HG03432 (cell line): Measurements from ENCODE around the gene HORMAD2.
"Not testable (repeated sequence)": the region's sequence is repeated elsewhere in the genome, so short reads cannot be mapped to it uniquely, and the experiment has no call there.

Experiments
- ATAC-seq: cut with Tn5 transposase; IDR thresholded peaks from one replicate; pipeline ENCODE4 v1.9.1; 2021; ENCODE audit warnings: mild to moderate bottlenecking, moderate library complexity; ENCODE audit not compliant: unreplicated experiment

The HORMAD2 gene

DNA sequence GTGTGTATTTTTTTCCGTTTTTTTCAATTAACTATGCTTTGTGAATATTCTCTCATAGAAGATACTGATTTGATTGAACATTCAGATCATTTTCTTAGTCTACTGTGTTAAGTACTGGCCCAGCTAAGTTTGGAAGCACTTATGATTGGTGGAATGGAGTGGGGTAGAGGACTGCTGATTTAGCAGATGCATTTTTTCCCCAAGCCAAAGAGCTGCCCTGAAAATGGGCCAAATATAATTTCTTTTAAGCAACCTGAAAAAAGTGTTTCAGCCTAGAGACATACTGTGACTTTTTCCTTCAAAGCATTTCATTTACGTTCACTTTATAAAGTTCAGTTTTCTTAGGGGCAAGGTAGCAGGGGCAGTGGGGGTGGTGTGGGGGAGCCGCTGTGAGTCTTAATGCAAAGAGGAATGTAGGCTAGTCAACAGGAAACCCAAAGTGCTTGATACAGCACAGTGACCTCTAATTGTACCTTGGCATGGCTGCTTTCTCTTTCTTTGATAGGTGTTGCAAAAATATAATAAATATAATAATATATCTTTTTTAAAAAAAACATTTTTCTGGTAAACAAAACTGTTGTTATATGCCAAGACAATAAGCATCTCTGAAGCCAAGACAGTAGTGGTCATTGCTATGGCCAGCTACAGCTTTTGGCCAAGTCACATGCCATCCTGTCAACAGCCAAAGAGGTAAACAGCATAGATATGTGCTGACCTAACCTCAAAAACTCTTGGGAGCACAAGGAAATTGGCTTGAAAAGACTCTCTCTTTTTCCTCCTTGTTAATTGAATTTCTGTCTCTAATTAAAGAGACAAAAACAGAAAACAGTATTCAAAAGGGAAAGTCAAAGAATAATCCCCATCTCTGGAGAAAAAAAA is 107.5 kb downstream of the HORMAD2 start:
- no peak for ATAC-seq

GRCh38 chr22:30188911-30189310 is 108.6 kb downstream of the HORMAD2 start:
- ATAC-seq = no peak

GRCh38 chr22:30190574-30190973 is 110.3 kb downstream of the HORMAD2 start:
- ATAC-seq = no peak

GRCh38 chr22:30191040-30191701 is 110.9 kb downstream of the HORMAD2 start:
- ATAC-seq = no peak

DNA sequence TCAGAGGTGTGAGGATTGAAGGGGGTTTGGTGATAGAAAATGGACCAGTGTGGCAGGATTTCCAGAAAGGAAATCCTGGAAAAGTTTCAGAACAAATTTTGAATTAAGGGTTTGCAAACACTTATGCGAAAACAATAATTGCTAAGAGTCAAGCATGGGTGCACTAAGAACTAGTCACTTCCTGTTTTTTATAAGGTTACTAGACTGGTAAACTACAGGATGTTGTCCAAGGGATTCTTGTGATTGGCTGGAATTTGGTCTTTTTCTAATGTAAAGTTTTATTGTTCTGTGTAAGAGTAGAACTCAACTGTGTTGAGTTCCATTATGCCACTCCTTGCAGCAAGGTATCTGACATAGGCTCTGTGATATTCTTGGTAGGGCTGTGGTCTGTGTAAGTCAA is 112.2 kb downstream of the HORMAD2 start:
- no peak for ATAC-seq

DNA sequence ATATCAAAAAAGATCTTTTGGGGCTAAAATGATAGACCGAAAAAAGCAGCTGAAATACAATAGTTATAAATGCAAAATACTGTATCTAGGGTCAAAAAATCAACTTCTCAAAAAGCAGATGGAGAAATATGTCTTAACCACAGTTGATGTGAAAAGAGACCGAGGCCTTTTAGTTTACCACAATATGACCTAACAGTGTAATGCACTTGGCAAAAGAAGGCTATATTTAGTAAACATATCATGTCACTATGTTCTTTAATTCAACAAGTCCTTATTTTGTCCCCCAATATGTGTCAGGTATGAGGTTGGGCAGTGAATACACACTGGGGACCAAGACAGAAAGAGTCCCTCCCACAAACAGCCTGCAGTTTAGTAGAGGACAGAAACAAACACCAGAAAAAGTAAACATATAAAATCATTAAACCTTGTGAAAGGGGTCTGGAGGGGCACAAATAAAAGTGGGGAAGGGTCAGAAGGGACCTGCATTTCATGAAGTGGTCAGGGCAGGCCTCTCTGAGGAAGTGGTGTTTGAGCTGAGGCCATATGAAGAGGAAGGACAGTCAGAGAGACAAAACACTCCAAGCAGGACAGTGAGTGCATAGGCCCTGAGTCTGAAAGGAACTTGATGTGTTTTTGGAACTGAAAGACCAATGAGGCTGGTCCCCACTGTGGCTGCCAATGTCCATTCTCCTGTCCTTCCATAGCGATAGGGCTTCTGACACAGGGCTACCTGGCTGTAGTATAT is 112.9 kb downstream of the HORMAD2 start:
- ATAC-seq = no peak

DNA sequence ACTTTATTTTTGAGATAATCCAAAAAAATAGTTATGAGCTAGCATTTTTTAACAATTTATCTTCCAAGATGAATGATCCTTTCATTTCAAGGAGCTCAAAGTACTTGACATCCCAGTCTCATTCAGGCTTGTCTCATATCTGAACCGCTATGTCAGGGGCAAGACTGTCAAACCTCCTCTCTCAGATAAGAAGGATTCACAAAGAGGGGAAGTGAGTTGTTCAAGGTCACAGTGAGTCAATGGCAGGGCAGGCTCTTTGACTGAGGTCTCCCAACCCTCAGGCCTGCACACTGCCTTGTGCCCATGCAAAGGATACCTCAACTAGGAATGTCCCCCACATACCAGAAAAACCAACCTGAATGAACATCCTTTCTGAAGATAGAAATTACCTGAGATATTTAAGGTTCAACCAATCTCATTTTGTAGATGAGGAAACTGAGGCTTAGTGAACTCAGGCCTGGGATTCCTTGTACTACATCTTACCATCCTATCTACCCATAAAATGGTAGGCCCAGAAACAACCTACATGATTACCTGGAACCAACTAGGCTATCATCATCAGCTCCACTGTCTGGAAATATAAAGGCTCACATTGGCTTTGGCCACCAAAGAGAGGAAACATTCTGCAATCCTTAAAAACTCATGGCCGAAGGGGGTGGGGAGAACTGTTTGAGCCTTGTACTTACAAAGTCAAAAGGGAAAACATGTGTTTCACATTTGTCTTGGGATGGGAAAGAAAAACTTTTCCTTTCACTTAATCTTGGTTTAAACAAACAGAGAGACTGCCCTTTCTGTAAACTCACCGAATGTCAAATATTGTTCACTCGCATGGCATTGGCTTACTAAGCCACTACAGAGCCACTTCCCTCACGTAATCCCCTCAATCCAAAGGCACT is 115.2 kb downstream of the HORMAD2 start:
- no peak for ATAC-seq

DNA sequence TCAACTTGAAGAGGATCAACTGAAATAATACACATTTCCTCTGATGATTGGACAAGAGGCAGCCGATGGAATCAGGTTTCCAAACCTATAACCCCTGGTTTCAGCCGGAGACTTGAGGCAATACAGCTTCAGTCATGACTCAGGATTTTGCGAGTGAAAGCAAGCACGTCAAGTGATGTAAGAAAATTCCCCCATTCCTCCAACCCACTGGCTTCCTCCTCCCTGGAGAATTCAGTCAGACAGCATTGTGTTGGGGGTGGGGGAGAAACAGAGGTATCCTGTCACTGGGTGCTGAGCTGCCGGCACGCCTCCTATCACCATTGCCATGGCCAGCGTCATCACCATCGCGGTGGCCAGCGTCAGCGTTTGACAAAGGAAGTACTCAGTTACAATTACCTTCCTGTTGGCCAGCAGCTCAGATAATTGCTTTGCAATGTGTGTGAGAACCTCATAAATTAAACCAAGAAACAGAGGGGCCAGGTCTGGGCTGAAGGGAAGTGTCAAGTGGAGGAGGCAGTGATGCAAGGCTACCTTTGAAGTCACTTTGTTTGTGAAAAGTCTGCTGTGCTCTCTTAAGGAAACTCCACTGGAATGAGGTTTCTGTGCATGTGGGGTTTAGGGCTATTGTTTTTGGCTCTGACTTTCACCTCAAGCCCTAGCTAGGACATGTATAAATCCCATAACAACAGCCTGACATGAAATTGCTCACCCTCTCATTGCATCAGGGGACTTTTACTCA is 116.0 kb downstream of the HORMAD2 start:
- peak; percentile 65 for ATAC-seq

- no peak for ATAC-seq
These were observed 116.6 kb downstream of the HORMAD2 start for GRCh38 chr22:30196880-30197336.

DNA sequence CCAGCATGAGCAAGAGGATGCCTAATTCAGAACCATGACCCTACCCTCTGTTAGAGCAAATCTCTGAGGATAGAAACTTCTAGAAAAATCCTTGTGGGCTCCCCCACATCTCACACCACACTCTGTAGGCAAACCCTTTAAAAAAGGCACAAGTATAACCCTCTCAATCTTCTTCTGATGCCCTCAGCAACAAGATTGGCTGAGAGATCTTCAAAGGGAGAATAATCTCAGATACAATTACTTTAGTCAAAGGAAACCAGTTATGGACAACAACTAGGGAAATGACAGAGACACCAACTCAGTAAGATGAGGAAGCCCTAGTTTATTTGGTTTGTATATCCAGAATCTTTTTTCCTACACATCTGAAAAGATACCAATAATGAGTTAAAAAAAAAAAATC is 117.1 kb downstream of the HORMAD2 start:
- no peak for ATAC-seq

- no peak for ATAC-seq
These were observed 118.0 kb downstream of the HORMAD2 start for GRCh38 chr22:30198152-30198825.

DNA sequence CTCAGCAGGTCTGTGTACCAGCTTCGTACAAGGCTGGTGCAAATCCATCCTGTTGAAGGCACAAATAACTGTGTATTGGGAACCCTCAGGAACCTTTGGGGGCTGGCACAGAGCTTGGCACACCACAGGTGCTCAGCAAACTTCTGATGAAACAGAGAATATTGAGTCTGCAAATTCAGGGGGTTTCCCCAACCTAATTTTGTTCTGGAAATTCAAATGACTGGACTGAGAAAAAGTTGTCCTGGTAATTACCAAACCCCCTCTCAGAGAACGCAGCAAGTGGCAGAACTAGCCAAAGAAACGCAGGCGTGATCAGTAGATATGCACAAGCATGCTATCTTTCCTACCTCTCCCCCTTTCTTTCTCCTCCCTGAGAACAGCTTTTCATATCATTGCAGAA is 118.7 kb downstream of the HORMAD2 start:
- ATAC-seq = no peak

DNA sequence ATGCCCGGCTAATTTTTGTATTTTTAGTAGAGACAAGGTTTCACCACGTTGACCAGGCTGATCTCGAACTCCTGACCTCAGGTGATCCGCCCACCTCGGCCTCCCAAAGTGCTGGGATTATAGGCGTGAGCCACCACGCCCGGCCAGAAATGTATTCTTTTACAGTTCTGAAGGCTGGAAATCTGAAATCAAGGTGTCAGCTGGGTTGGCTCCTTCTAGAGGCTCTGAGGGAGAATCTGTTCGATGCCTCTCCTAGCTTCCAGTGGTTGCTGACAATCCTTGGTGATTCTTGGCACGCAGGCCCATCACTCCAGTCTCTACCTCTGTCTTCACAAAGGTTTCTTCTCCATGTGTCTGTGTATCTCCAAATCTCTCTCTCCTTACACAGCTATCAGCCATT is 120.6 kb downstream of the HORMAD2 start:
- not testable (repeated sequence) for ATAC-seq

- no peak for ATAC-seq
These were observed 121.7 kb downstream of the HORMAD2 start for GRCh38 chr22:30201945-30202344.

DNA sequence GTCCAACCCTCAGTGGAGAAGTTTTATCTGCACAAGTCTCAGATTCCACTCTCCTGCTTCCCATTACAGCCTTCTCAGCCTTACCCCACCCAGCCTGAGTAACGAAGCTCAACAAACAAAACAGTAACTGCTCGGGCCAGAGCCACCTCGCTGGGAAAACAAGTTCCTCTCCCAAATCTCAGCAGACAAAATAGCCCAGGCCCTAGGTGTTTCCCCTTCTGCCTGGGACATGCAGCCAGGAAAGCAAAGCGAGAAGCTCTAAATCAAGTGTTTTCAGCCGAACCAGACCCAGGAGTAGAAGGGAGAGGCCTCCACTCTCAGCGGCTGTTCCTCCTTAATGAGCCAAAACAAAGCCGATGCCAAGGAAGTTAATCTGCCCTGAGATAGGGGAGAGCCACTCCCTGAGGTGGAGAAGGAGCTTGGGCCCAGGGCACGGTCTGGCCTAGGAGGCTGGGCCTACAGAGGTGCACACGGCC is 122.3 kb downstream of the HORMAD2 start:
- ATAC-seq = no peak

DNA sequence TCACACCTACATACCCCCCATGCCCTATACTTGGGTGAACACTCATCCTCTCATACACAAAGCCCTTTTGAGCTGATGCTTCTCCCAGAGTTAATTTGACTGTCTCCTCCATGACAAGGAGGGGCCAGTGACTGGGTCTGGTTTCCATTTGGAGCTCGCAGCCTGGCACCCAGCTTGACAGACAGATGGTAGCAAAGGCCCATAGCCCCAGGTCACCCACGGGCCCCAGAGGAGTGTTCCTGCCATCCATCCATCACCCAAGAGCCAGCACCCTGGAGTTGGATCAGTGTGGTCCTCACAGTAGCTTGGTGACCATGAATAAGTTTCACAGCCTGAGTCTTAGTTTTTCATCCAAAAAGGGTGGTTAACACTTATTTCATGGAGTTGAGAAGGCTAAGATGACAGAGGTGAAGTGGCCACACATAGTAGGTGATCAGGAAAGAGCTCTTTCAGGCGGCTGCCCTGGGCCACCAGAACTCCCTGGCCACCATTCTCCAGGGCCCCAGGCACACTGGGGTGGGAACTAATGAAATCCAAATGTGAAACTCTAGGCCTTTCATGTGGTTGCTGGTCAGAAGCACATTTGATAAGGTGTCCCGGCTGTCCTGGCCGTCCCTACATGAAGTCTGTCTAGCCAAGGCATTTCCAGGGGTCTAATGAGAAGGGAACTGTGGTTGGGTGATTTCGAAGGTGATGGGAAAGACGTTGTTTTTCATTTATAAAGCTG is 123.9 kb downstream of the HORMAD2 start:
- no peak for ATAC-seq

GRCh38 chr22:30204742-30205111 is 124.5 kb downstream of the HORMAD2 start:
- ATAC-seq = no peak

GRCh38 chr22:30205281-30206115 is 125.2 kb downstream of the HORMAD2 start:
- no peak for ATAC-seq
